Astrocyte (in vitro differentiated cells and primary cell): ENCODE results near the gene LYL1. TPM values are rescaled to one million over a fixed set of nuclear protein-coding genes. Genes with fewer than 3 reads are reported as not detected.

Source experiments
- DNase-seq: peaks from one replicate; pipeline ENCODE4 v3.0.0-alpha.2; 2010; ENCODE audit warnings: low read depth
- FAIRE-seq: peaks from 2 replicates; lab custom pipeline; 2011; peaks lifted over from hg19 to GRCh38; lab: Jason Lieb, UNC
- H2AFZ ChIP-seq: 2 replicates; pipeline ENCODE4 v1.6.0; 2012; ENCODE audit warnings: low read depth, low read length, inconsistent platforms
- H3K27ac ChIP-seq: 2 replicates; pipeline ENCODE4 v1.5.1; 2011; ENCODE audit warnings: low read depth, low read length, inconsistent platforms
- H3K27me3 ChIP-seq: 2 replicates; pipeline ENCODE4 v1.6.0; 2011; ENCODE audit warnings: low read length, inconsistent platforms; ENCODE audit not compliant: insufficient read depth
- H3K36me3 ChIP-seq: 2 replicates; pipeline ENCODE4 v1.5.1; 2011; ENCODE audit warnings: low read length, inconsistent platforms; ENCODE audit not compliant: insufficient read depth
- H3K4me1 ChIP-seq: 2 replicates; pipeline ENCODE4 v1.5.1; 2011; ENCODE audit warnings: low read length, inconsistent platforms; ENCODE audit not compliant: insufficient read depth
- H3K4me2 ChIP-seq: 2 replicates; pipeline ENCODE4 v1.6.0; 2012; ENCODE audit warnings: low read length, inconsistent platforms
- H3K4me3 ChIP-seq: 2 replicates; pipeline ENCODE4 v1.5.1; 2011; ENCODE audit warnings: low read depth, mild to moderate bottlenecking, low read length, inconsistent platforms; ENCODE audit not compliant: insufficient read depth
- H3K79me2 ChIP-seq: 2 replicates; pipeline ENCODE4 v1.6.0; 2012; ENCODE audit warnings: mild to moderate bottlenecking, low read length, inconsistent platforms; ENCODE audit not compliant: insufficient read depth
- H3K9ac ChIP-seq: 2 replicates; pipeline ENCODE4 v1.6.0; 2012; ENCODE audit warnings: mild to moderate bottlenecking, low read length, inconsistent platforms
- H3K9me3 ChIP-seq: 2 replicates; pipeline ENCODE4 v1.5.1; 2012; ENCODE audit warnings: low read depth, mild to moderate bottlenecking, low read length, inconsistent platforms; ENCODE audit not compliant: insufficient read depth
- H4K20me1 ChIP-seq: 2 replicates; pipeline ENCODE4 v1.6.0; 2012; ENCODE audit warnings: low read length, inconsistent platforms; ENCODE audit not compliant: insufficient read depth
- H3K27ac Mint-ChIP-seq: one replicate; pipeline ENCODE4 v1.8.0; 2021; ENCODE audit warnings: mild to moderate bottlenecking, mixed read lengths; ENCODE audit not compliant: unreplicated experiment
- H3K27me3 Mint-ChIP-seq: one replicate; pipeline ENCODE4 v1.8.0; 2021; ENCODE audit warnings: low read depth, mixed read lengths; ENCODE audit not compliant: unreplicated experiment
- H3K36me3 Mint-ChIP-seq: one replicate; pipeline ENCODE4 v1.8.0; 2021; ENCODE audit warnings: low read depth, mixed read lengths; ENCODE audit not compliant: unreplicated experiment
- H3K4me1 Mint-ChIP-seq: one replicate; pipeline ENCODE4 v1.8.0; 2021; ENCODE audit warnings: low read depth, mixed read lengths; ENCODE audit not compliant: unreplicated experiment
- H3K4me3 Mint-ChIP-seq: one replicate; pipeline ENCODE4 v1.8.0; 2021; ENCODE audit warnings: mild to moderate bottlenecking, moderate library complexity, mixed read lengths; ENCODE audit not compliant: unreplicated experiment
- H3K9me3 Mint-ChIP-seq: one replicate; pipeline ENCODE4 v1.8.0; 2021; ENCODE audit warnings: mild to moderate bottlenecking, mixed read lengths; ENCODE audit not compliant: unreplicated experiment
- CTCF ChIP-seq: IDR thresholded peaks from 2 replicates; pipeline ENCODE4 v1.5.1; 2011; ENCODE audit warnings: low read depth, mild to moderate bottlenecking, inconsistent platforms, low read length, moderate library complexity; ENCODE audit not compliant: insufficient read depth
- EZH2 ChIP-seq: IDR thresholded peaks from 2 replicates; pipeline ENCODE4 v1.6.1; 2012; ENCODE audit warnings: mild to moderate bottlenecking, low read length, inconsistent platforms; ENCODE audit not compliant: insufficient read depth
- total RNA-seq: library from RNA; stranded (reverse); gene quantifications from 2 replicates; pipeline ENCODE4 v1.2.1, GENCODE V29; 2021

Gene LYL1
- total RNA-seq, 1 donor from 2014 or later = 0.27 TPM

- peaks cover 30% of the 10 kb centered on the region for H3K27me3 Mint-ChIP-seq
These were observed 47.9 kb downstream of the LYL1 start for GRCh38 chr19:13054626-13055212.

GRCh38 chr19:13053761-13054625, 48.7 kb downstream of the LYL1 start:
- Mint-ChIP-seq H3K4me3 (peak overlapping the region; percentile 62), H3K27me3 (peaks cover 33% of the 10 kb centered on the region), H3K27ac (peak overlapping the region; percentile 87), H3K4me1 (peaks cover 49% of the 10 kb centered on the region), H3K36me3 (no peaks in the 10 kb centered on the region), H3K9me3 (no peaks in the 10 kb centered on the region)
- H3K27me3 ChIP-seq = no peaks in the 10 kb centered on the region
- FAIRE-seq (peak; percentile 82), DNase-seq (peak; percentile 97)
- peaks cover 75% of the 10 kb centered on the region for H3K4me1 ChIP-seq
- H3K36me3 ChIP-seq = no peaks in the 10 kb centered on the region
- H3K27ac ChIP-seq = peak overlapping the region; percentile 98
- H2AFZ ChIP-seq = no peak overlapping the region
- H3K4me2 ChIP-seq = peak overlapping the region; percentile 87
- H3K79me2 ChIP-seq = peaks cover 71% of the 10 kb centered on the region
- TF ChIP-seq EZH2 (no peak), CTCF (no peak)
- H3K9me3 ChIP-seq = no peaks in the 10 kb centered on the region
- H3K4me3 ChIP-seq = no peak overlapping the region
- H3K9ac ChIP-seq = peak overlapping the region; percentile 86
- peaks cover 23% of the 10 kb centered on the region for H4K20me1 ChIP-seq

More at GRCh38 chr19:13054626-13055212, 47.9 kb downstream of the LYL1 start:
- peak overlapping the region; percentile 86 for H3K9ac ChIP-seq
- H3K4me3 ChIP-seq = no peak overlapping the region
- H3K27me3 ChIP-seq = no peaks in the 10 kb centered on the region
- TF ChIP-seq EZH2 = no peak
- no peak for TF ChIP-seq CTCF
- H3K4me2 ChIP-seq = peak overlapping the region; percentile 87
- no peak for FAIRE-seq
- H3K9me3 ChIP-seq = no peaks in the 10 kb centered on the region
- Mint-ChIP-seq H3K36me3 (no peaks in the 10 kb centered on the region), H3K9me3 (no peaks in the 10 kb centered on the region), H3K4me3 (no peak overlapping the region), H3K27ac (peak overlapping the region; percentile 87), H3K4me1 (peaks cover 50% of the 10 kb centered on the region)
- H3K27ac ChIP-seq = peak overlapping the region; percentile 98
- H3K4me1 ChIP-seq = peaks cover 75% of the 10 kb centered on the region
- no peak overlapping the region for H2AFZ ChIP-seq
- peaks cover 23% of the 10 kb centered on the region for H4K20me1 ChIP-seq
- peaks cover 71% of the 10 kb centered on the region for H3K79me2 ChIP-seq
- DNase-seq = no peak
- H3K36me3 ChIP-seq = no peaks in the 10 kb centered on the region
